ENCODE results near the gene HMX1. TPM values are rescaled to one million over a fixed set of nuclear protein-coding genes. Genes with fewer than 3 reads are reported as not detected.

The HMX1 gene
- total RNA-seq = not detected in 2 replicates

GRCh38 chr4:8871417-8872401 lies at the start of gene HMX1:
Gene HMX1 (minus strand): TSS chr4:8871839. CDS start chr4:8871614, 225 bp downstream.

